Activated T-helper 17 cell treated with anti-CD3 and anti-CD28 coated beads, Interleukin-2, amount 50 U/mL, for 72 hours (primary cell): Measurements from ENCODE around the gene DHX58. TPM values are rescaled to one million over a fixed set of nuclear protein-coding genes. Genes with fewer than 3 reads are reported as not detected.
"Not testable (repeated sequence)": the region's sequence is repeated elsewhere in the genome, so short reads cannot be mapped to it uniquely, and the experiment has no call there.

Experiments used
- ATAC-seq: fragments of 150-1000 bp; cut with Tn5 transposase; replicated peaks from 2 replicates; pipeline ENCODE4 v1.10.0; 2021; ENCODE audit warnings: mild to moderate bottlenecking, moderate library complexity
- H3K27ac Mint-ChIP-seq: one replicate; pipeline ENCODE4 v1.8.0; 2022; ENCODE audit warnings: mixed read lengths
- H3K27me3 Mint-ChIP-seq: one replicate; pipeline ENCODE4 v1.8.0; 2022; ENCODE audit warnings: mixed read lengths
- H3K36me3 Mint-ChIP-seq: one replicate; pipeline ENCODE4 v1.8.0; 2022; ENCODE audit warnings: low read depth, mild to moderate bottlenecking, mixed read lengths
- H3K4me1 Mint-ChIP-seq: one replicate; pipeline ENCODE4 v1.8.0; 2022; ENCODE audit warnings: mixed read lengths
- H3K4me3 Mint-ChIP-seq: one replicate; pipeline ENCODE4 v1.8.0; 2022; ENCODE audit warnings: mild to moderate bottlenecking, mixed read lengths
- H3K9me3 Mint-ChIP-seq: one replicate; pipeline ENCODE4 v1.8.0; 2022; ENCODE audit warnings: mixed read lengths
- total RNA-seq, 2 donors: library from RNA; stranded (reverse); gene quantifications; one replicate each; pipeline ENCODE4 v1.2.3, GENCODE V29; 2022

Gene DHX58
- 10 to 100 TPM; 12.0 to 19.1 TPM for total RNA-seq

DNA sequence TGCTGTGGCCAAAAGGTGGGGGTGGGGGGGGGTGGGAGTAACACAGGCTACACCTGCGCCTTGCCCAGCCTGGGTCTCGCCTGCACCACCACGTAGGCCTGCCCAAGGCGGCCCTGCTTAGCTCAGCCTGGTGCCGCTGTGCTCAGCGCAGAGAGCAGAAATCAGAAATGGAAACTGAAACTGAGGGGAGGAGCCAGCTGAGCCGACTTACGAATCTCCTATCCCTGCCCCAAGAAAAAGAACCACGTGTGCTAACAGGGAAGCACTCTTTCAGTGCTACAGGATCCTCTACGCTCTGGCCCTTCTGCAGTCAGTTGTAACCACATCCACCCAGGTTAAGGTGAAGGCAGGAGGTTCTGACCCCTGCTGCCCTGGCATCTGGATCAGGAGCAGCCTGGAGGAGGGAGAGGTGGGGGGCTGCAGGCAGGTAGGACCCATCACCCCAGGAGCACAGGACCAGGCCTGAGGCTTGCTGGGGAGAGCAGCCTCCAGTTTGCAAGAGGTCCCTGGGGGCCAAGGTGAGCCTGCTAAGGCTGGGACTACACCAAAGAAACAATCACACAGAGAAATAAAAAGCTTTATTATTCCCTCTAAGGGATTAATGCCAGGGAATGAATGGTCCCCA, at the start of gene DHX58:
Gene DHX58 (minus strand): TSS at position 163 of the 625 bp plus-strand sequence. CDS start 822 bp downstream, outside the sequence.
- peaks cover 11% of the 10 kb centered on the region for H3K4me1 Mint-ChIP-seq
- ATAC-seq: peak; percentile 90

GRCh38 chr17:42160531-42160910, 48.0 kb upstream of the DHX58 start:
- peaks cover 5% of the 10 kb centered on the region for H3K4me1 Mint-ChIP-seq
- no peak overlapping the region for H3K27ac Mint-ChIP-seq
- H3K9me3 Mint-ChIP-seq: no peaks in the 10 kb centered on the region
- H3K36me3 Mint-ChIP-seq: no peaks in the 10 kb centered on the region
- H3K27me3 Mint-ChIP-seq: no peaks in the 10 kb centered on the region
- ATAC-seq: no peak
- H3K4me3 Mint-ChIP-seq: no peak overlapping the region

More for the DNA sequence above, at the start of gene DHX58:
- peak within 1 kb of the TSS; percentile 86 for H3K4me3 Mint-ChIP-seq
- peaks cover 20% of the 10 kb centered on the region for H3K36me3 Mint-ChIP-seq
- peak within 1 kb of the TSS; percentile 95 for H3K27ac Mint-ChIP-seq
- no peaks in the 10 kb centered on the region for H3K9me3 Mint-ChIP-seq
- H3K27me3 Mint-ChIP-seq: no peaks in the 10 kb centered on the region

- no peaks in the 10 kb centered on the region for H3K36me3 Mint-ChIP-seq
- no peak overlapping the region for H3K27ac Mint-ChIP-seq
- H3K4me3 Mint-ChIP-seq: no peak overlapping the region
- no peaks in the 10 kb centered on the region for H3K27me3 Mint-ChIP-seq
- no peak for ATAC-seq
- no peaks in the 10 kb centered on the region for H3K9me3 Mint-ChIP-seq
- peaks cover 5% of the 10 kb centered on the region for H3K4me1 Mint-ChIP-seq
Observed at GRCh38 chr17:42159796-42160530, 47.4 kb upstream of the DHX58 start.

GRCh38 chr17:42155614-42156045, 43.1 kb upstream of the DHX58 start:
- Mint-ChIP-seq H3K4me1 (peaks cover 4% of the 10 kb centered on the region), H3K27me3 (no peaks in the 10 kb centered on the region), H3K36me3 (peaks cover 18% of the 10 kb centered on the region), H3K4me3 (peak overlapping the region; percentile 91), H3K27ac (peak overlapping the region; percentile 93), H3K9me3 (no peaks in the 10 kb centered on the region)
- no peak for ATAC-seq

DNA sequence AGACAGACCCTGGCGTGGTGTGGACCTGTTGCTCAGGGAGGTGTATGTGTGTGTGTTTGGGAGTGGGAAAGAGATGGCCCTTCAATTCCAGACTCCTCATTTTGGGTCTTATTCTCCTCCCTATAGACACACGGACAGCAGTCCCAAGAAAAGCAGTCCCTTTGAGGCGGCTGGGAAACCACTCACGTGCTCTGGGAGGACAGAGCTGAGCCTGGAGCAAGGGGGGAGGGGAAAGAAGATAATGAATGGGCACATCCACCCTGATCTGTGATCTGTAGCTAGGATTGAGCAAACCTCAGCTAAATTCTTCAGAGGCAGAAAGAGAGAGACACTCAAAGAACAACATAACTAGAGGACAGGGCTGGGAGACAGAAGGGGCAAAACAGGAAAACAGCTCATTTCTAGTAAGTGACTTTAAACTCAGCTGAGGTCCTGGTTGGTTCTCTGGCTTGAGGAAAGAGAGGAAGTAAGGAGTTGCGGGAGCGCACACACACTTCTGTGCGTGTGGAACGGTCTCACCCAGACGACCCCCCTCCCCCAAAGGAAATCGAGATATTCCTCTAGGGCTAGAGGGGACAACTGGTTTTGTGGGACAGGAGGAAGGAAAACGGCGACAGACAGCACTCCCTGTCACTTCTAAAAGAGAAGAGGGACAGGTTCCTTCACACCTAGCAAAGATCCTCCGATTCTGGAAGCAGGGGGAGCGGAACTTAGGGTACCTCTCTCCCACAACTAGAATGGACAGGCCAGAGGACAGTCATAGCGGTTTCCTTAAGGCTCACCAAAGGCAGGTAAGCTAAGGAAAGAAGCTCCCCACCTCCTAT, 41.6 kb upstream of the DHX58 start:
- Mint-ChIP-seq H3K27me3 (no peaks in the 10 kb centered on the region), H3K27ac (peak overlapping the region; percentile 93), H3K4me3 (peak overlapping the region; percentile 91), H3K9me3 (no peaks in the 10 kb centered on the region), H3K36me3 (peaks cover 22% of the 10 kb centered on the region), H3K4me1 (peaks cover 4% of the 10 kb centered on the region)
- no peak for ATAC-seq

- H3K4me3 Mint-ChIP-seq: no peak overlapping the region
- no peaks in the 10 kb centered on the region for H3K27me3 Mint-ChIP-seq
- H3K9me3 Mint-ChIP-seq: no peaks in the 10 kb centered on the region
- H3K27ac Mint-ChIP-seq: peak overlapping the region; percentile 53
- H3K36me3 Mint-ChIP-seq: peaks cover 68% of the 10 kb centered on the region
- no peak for ATAC-seq
- H3K4me1 Mint-ChIP-seq: peaks cover 6% of the 10 kb centered on the region
Observed at GRCh38 chr17:42146911-42147607, 34.5 kb upstream of the DHX58 start.

- not testable (repeated sequence) for H3K9me3 Mint-ChIP-seq, H3K27me3 Mint-ChIP-seq, H3K4me3 Mint-ChIP-seq, ATAC-seq, H3K4me1 Mint-ChIP-seq, H3K27ac Mint-ChIP-seq
- H3K36me3 Mint-ChIP-seq: peaks cover 60% of the 10 kb centered on the region
Observed at GRCh38 chr17:42143138-42143537, 30.6 kb upstream of the DHX58 start.

DNA sequence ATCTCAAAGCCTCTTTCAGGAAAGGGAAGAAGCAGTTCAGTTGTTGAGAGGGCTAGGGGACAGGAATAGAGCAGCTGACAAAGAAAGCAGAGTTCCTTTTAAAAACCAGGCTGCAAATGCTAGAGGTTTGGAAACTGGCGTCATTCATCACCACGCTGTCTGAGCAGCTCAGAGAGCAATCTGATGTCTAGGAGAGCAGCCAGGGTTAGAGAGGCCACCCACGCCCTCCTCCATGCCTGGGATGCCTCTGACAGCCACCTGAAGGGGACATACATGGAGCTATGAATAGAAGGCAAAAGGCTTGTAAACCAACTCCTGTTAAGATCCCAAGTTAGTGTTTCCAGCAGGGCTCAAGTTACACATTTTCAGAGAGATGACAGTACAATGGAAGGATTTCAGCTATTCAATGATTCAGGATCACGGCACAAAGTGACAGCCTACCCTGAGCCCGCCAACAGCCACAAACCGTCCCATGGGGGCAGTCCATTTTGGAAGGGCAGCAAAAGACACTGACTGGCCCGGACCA, 29.9 kb upstream of the DHX58 start:
- H3K27ac Mint-ChIP-seq: peak overlapping the region; percentile 9
- no peaks in the 10 kb centered on the region for H3K27me3 Mint-ChIP-seq
- peaks cover 60% of the 10 kb centered on the region for H3K36me3 Mint-ChIP-seq
- H3K4me1 Mint-ChIP-seq: peaks cover 6% of the 10 kb centered on the region
- ATAC-seq: no peak
- H3K4me3 Mint-ChIP-seq: no peak overlapping the region
- H3K9me3 Mint-ChIP-seq: no peaks in the 10 kb centered on the region

DNA sequence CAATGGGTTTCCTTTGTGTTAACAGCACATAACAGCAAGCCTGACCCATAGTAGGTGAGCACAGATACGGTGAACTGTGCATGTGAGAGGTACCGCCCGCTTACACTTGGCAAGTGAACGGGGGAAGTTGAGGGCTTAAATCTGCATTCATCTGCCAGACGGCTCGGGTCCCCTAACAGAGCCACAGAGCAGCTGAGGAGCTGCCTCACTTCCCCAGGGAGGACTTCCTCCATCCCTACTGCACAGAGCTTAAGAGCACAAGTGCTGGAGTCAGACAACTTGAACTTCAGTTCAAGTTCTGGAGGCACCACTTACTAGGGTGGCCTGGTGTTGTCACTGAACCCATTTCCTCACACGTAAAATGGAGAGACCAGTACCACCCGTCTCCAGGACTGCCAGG, 28.9 kb upstream of the DHX58 start:
- Mint-ChIP-seq H3K36me3 (peaks cover 60% of the 10 kb centered on the region), H3K27ac (no peak overlapping the region), H3K27me3 (no peaks in the 10 kb centered on the region), H3K9me3 (no peaks in the 10 kb centered on the region), H3K4me3 (no peak overlapping the region), H3K4me1 (peaks cover 9% of the 10 kb centered on the region)
- ATAC-seq: no peak

GRCh38 chr17:42140690-42141089, 28.2 kb upstream of the DHX58 start:
- Mint-ChIP-seq H3K4me1 (peaks cover 15% of the 10 kb centered on the region), H3K36me3 (peaks cover 60% of the 10 kb centered on the region)
- H3K4me3 Mint-ChIP-seq, H3K27ac Mint-ChIP-seq, H3K27me3 Mint-ChIP-seq, H3K9me3 Mint-ChIP-seq, ATAC-seq: not testable (repeated sequence)

- Mint-ChIP-seq H3K9me3 (no peaks in the 10 kb centered on the region), H3K4me1 (peaks cover 19% of the 10 kb centered on the region), H3K27me3 (no peaks in the 10 kb centered on the region), H3K27ac (no peak overlapping the region), H3K36me3 (peaks cover 66% of the 10 kb centered on the region), H3K4me3 (no peak overlapping the region)
- ATAC-seq: no peak
Observed at GRCh38 chr17:42138749-42139492, 26.4 kb upstream of the DHX58 start.

GRCh38 chr17:42136654-42137051, 24.1 kb upstream of the DHX58 start:
- H3K27me3 Mint-ChIP-seq: no peaks in the 10 kb centered on the region
- peaks cover 24% of the 10 kb centered on the region for H3K4me1 Mint-ChIP-seq
- H3K27ac Mint-ChIP-seq: no peak overlapping the region

More at GRCh38 chr17:42136654-42137051, 24.1 kb upstream of the DHX58 start:
- no peak for ATAC-seq
- Mint-ChIP-seq H3K4me3 (no peak overlapping the region), H3K9me3 (no peaks in the 10 kb centered on the region), H3K36me3 (peaks cover 66% of the 10 kb centered on the region)
